Caco-2 (cell line): ENCODE results near the gene CDCA8. TPM values are rescaled to one million over a fixed set of nuclear protein-coding genes. Genes with fewer than 3 reads are reported as not detected.
"Not testable (repeated sequence)": the region's sequence is repeated elsewhere in the genome, so short reads cannot be mapped to it uniquely, and the experiment has no call there.

Experiments
- BruUV-seq: library from RNA; stranded (reverse); fragments of 400-500 nt; replicated peaks from 2 replicates; lab custom pipeline; 2021; lab: Mats Ljungman, UMichigan
- CTCF ChIA-PET: fragments of 300-600 bp; sonication (Branson Sonifier 250); formaldehyde crosslinking; loops from one replicate; lab custom pipeline; 2022; ENCODE audit warnings: antibody characterized with exemption; lab: Charles Lee
- POLR2A ChIA-PET: fragments of 300-600 bp; sonication (Branson Sonifier 250); formaldehyde crosslinking; loops from one replicate; lab custom pipeline; 2022; ENCODE audit warnings: antibody characterized with exemption; lab: Charles Lee
- DNase-seq, 2 experiments: peaks; one replicate each; pipeline versions ENCODE4 v3.0.0 to v3.0.0-alpha.2; 2020 to 2022
- H3K27me3 ChIP-seq: replicated peaks from 2 replicates; pipeline ENCODE4 v1.6.0; 2011; ENCODE audit warnings: low read length; ENCODE audit not compliant: control insufficient read depth, insufficient read depth
- H3K36me3 ChIP-seq: 2 replicates; pipeline ENCODE4 v1.5.1; 2011; ENCODE audit warnings: low read length; ENCODE audit not compliant: control insufficient read depth, insufficient read depth
- H3K4me1 ChIP-seq: fragments of 250-450 bp; sonication (Bioruptor Pico); 2 replicates; pipeline ENCODE4 v1.5.1; 2020; ENCODE audit warnings: mild to moderate bottlenecking
- H3K4me3 ChIP-seq: 2 replicates; pipeline ENCODE4 v1.5.1; 2011; ENCODE audit warnings: low read depth, mild to moderate bottlenecking, control low read depth, low read length
- H3K9me3 ChIP-seq: fragments of 250-450 bp; sonication (Bioruptor Pico); 2 replicates; pipeline ENCODE4 v1.5.1; 2020; ENCODE audit warnings: mild to moderate bottlenecking, moderate library complexity
- H3K27ac Mint-ChIP-seq: one replicate; pipeline ENCODE4 v1.8.0; 2022; ENCODE audit warnings: mixed read lengths; ENCODE audit not compliant: unreplicated experiment
- H3K27me3 Mint-ChIP-seq: one replicate; pipeline ENCODE4 v1.8.0; 2022; ENCODE audit warnings: mixed read lengths; ENCODE audit not compliant: insufficient read depth, unreplicated experiment
- H3K36me3 Mint-ChIP-seq: one replicate; pipeline ENCODE4 v1.8.0; 2022; ENCODE audit warnings: mild to moderate bottlenecking, mixed read lengths; ENCODE audit not compliant: insufficient read depth, unreplicated experiment
- H3K4me1 Mint-ChIP-seq: one replicate; pipeline ENCODE4 v1.8.0; 2022; ENCODE audit warnings: low read depth, mixed read lengths; ENCODE audit not compliant: unreplicated experiment
- H3K4me3 Mint-ChIP-seq: one replicate; pipeline ENCODE4 v1.8.0; 2022; ENCODE audit warnings: mild to moderate bottlenecking, moderate library complexity, mixed read lengths; ENCODE audit not compliant: unreplicated experiment
- H3K9me3 Mint-ChIP-seq: one replicate; pipeline ENCODE4 v1.8.0; 2022; ENCODE audit warnings: mixed read lengths; ENCODE audit not compliant: unreplicated experiment
- CTCF ChIP-seq, 2 experiments: fragments of 200-600 bp in 1 of 2; IDR thresholded peaks; 1 replicate in 1 of 2; 2 replicates in 1 of 2; pipeline versions ENCODE4 v1.5.1 to v1.8.0; 2011 to 2022; ENCODE audit warnings: antibody characterized with exemption in 1 of 2, control low read depth in 1 of 2, inconsistent platforms in 1 of 2, low read depth in 1 of 2, low read length in 1 of 2, mild to moderate bottlenecking in 1 of 2, moderate library complexity in 1 of 2; ENCODE audit not compliant: insufficient read depth in 1 of 2, severe bottlenecking in 1 of 2, unreplicated experiment in 1 of 2
- intact Hi-C: fragments of 100-400 bp; cut with micrococcal nuclease; formaldehyde crosslinking; loops from one replicate; pipeline ENCODE4 v1.10.0; 2022; ENCODE audit not compliant: unreplicated experiment
- total RNA-seq: library from RNA; stranded (reverse); gene quantifications from 2 replicates; pipeline ENCODE4 v1.2.3, GENCODE V29; 2022

Gene CDCA8
- total RNA-seq, 1 experiment from 2014 or later: 37.0 TPM

GRCh38 chr1:37685722-37686121 is 6.6 kb upstream of the CDCA8 start:
- no peaks in the 10 kb centered on the region for H3K9me3 Mint-ChIP-seq
- H3K27me3 ChIP-seq: no peaks in the 10 kb centered on the region
- CTCF ChIA-PET: no interaction called here
- no peak overlapping the region for H3K4me3 Mint-ChIP-seq
- TF ChIP-seq CTCF (IDR thresholded peaks at IDR 0.05; ENCODE audit: insufficient read depth in 1 of 2, low read depth in 1 of 2, low read length in 1 of 2, severe bottlenecking in 1 of 2, unreplicated experiment in 1 of 2): no peak
- H3K4me1 ChIP-seq: no peaks in the 10 kb centered on the region
- no TSS peak for BruUV-seq
- H3K27ac Mint-ChIP-seq: no peak overlapping the region
- no peaks in the 10 kb centered on the region for H3K9me3 ChIP-seq
- H3K36me3 ChIP-seq: no peaks in the 10 kb centered on the region
- POLR2A ChIA-PET: no interaction called here
- intact Hi-C loops: no loop called here
- no peaks in the 10 kb centered on the region for H3K27me3 Mint-ChIP-seq
- no peak for DNase-seq
- H3K4me3 ChIP-seq: no peak overlapping the region
- H3K4me1 Mint-ChIP-seq: no peaks in the 10 kb centered on the region
- peaks cover 42% of the 10 kb centered on the region for H3K36me3 Mint-ChIP-seq

- H3K4me3 Mint-ChIP-seq, H3K9me3 Mint-ChIP-seq, intact Hi-C loops, H3K9me3 ChIP-seq, H3K4me1 Mint-ChIP-seq, H3K27me3 Mint-ChIP-seq, DNase-seq, H3K4me1 ChIP-seq, H3K36me3 ChIP-seq, H3K27me3 ChIP-seq, BruUV-seq, H3K4me3 ChIP-seq, CTCF ChIA-PET, H3K27ac Mint-ChIP-seq: not testable (repeated sequence)
- POLR2A ChIA-PET: interaction anchor here (0.7 kb wide), 1 partner anchor 209 kb away, joined by 3 read pairs; no protein-coding TSS in a partner anchor
- peaks cover 40% of the 10 kb centered on the region for H3K36me3 Mint-ChIP-seq
Observed at GRCh38 chr1:37687764-37688163, 4.6 kb upstream of the CDCA8 start.

GRCh38 chr1:37688926-37689325 is 3.4 kb upstream of the CDCA8 start:
- no peaks in the 10 kb centered on the region for H3K36me3 ChIP-seq
- ChIA-PET CTCF (interaction anchor here (0.6 kb wide), 3 partner anchors 61 to 325 kb away, joined by 3 read pairs; no protein-coding TSS in a partner anchor), POLR2A (interaction anchor here (0.6 kb wide), 1 partner anchor 55 kb away, joined by 3 read pairs; no protein-coding TSS in a partner anchor)
- H3K9me3 ChIP-seq: no peaks in the 10 kb centered on the region
- no TSS peak for BruUV-seq
- Mint-ChIP-seq H3K4me3 (peak overlapping the region; percentile 93), H3K27me3 (no peaks in the 10 kb centered on the region), H3K27ac (no peak overlapping the region), H3K4me1 (no peaks in the 10 kb centered on the region), H3K9me3 (no peaks in the 10 kb centered on the region), H3K36me3 (peaks cover 36% of the 10 kb centered on the region)
- no peak for DNase-seq
- H3K27me3 ChIP-seq: no peaks in the 10 kb centered on the region
- no peaks in the 10 kb centered on the region for H3K4me1 ChIP-seq
- TF ChIP-seq CTCF (IDR thresholded peaks at IDR 0.05; ENCODE audit: insufficient read depth in 1 of 2, low read depth in 1 of 2, low read length in 1 of 2, severe bottlenecking in 1 of 2, unreplicated experiment in 1 of 2): no peak
- no peak overlapping the region; the same call in 1 of the 2 replicates for H3K4me3 ChIP-seq
- intact Hi-C loops: no loop called here
